HG03064 (cell line): Measurements from ENCODE around the gene CCRL2.

ENCODE experiments used
- ATAC-seq: cut with Tn5 transposase; IDR thresholded peaks from one replicate; pipeline ENCODE4 v1.9.1; 2021; ENCODE audit warnings: low read depth; ENCODE audit not compliant: unreplicated experiment

Gene CCRL2

DNA sequence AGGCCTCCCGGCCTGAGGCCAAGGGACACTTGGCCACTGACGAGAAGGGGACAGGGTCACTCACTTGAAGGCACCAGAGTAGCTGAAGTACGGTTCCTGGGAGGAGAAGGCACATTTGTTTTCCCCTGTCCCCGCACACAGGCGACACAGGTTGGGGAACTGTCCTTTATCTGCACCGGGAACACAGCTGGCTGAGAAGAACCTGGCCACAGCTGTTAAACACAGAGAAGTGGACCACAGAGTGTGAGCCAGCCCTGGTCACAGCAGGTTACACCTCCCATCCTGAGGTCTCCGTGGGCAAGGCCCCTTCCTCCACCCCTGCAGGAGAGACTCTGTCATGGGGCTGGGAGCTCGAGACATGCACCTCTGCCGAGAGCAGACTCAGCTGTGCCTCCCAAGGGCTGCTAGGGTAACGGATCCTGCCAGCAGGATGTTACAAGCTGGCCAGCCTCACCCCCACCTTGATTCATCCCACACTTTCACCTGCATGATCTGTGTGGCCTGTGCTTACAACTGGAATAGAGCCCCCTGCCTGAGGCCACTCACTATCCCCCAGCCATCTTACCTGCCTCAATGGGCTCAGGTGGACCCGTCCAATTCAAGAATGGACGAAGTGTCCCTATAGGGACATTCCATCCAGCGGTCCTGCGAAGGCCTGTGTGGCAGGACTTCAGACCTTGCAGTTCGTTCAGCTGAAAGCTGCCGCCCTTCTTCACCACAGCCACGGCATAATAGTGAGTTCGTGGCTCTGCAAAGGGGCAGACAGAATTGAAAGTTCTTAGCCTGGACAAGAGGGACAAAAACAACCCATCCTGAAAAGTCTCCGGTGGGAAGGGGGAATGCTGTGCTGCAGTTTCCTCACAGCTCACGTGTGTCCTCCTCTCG, 48.4 kb downstream of the CCRL2 start:
- ATAC-seq, result no peak

DNA sequence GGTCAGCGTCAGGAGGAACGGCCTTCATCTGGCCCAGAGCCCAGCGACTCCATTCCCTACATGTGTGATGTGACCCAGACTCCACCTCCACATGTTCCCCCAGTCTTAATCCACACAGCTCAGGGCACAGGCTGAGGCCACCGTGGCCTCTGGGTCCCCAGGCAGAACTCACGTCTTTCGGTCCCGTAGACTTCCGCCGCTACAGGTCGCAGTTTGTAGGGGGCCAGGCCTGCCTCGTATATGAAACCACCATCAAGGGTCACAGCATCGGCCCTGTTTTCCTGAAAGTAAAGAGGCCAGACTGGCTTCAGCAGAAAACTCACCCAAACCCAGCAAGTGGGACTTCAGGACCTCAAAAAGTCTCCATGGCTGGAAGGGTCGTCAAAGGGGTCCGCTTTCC, 49.1 kb downstream of the CCRL2 start:
- ATAC-seq, result no peak
